Measurements from ENCODE around the gene TMEM125. TPM values are rescaled to one million over a fixed set of nuclear protein-coding genes. Genes with fewer than 3 reads are reported as not detected.

Gene TMEM125
- total and polyA plus RNA-seq, 9 of the 15 experiments (the other 6 are each of a cell fraction or from before 2014, with no cell fraction given): 0.07 to 0.08 TPM; not detected in 7

- no peak for TF ChIP-seq DLX4 (CRISPR knock-in tag; IDR thresholded peaks at IDR 0.05)
- no peak for TF ChIP-seq HDGF (IDR thresholded peaks at IDR 0.05)
- no peak for TF ChIP-seq SNRNP70 (optimal IDR thresholded peaks at IDR 0.05; ENCODE audit: low read depth, low read length)
- TF ChIP-seq NR2C2 (CRISPR knock-in tag; IDR thresholded peaks at IDR 0.05): no peak
- no peak for TF ChIP-seq NR2C2 (tag; IDR thresholded peaks at IDR 0.05)
- TF ChIP-seq XRCC3 (IDR thresholded peaks at IDR 0.05): no peak
- no peak for TF ChIP-seq ZFP1 (CRISPR knock-in tag; IDR thresholded peaks at IDR 0.05)
- no peak for TF ChIP-seq GATAD2A (IDR thresholded peaks at IDR 0.05)
- TF ChIP-seq, protein P1, sequence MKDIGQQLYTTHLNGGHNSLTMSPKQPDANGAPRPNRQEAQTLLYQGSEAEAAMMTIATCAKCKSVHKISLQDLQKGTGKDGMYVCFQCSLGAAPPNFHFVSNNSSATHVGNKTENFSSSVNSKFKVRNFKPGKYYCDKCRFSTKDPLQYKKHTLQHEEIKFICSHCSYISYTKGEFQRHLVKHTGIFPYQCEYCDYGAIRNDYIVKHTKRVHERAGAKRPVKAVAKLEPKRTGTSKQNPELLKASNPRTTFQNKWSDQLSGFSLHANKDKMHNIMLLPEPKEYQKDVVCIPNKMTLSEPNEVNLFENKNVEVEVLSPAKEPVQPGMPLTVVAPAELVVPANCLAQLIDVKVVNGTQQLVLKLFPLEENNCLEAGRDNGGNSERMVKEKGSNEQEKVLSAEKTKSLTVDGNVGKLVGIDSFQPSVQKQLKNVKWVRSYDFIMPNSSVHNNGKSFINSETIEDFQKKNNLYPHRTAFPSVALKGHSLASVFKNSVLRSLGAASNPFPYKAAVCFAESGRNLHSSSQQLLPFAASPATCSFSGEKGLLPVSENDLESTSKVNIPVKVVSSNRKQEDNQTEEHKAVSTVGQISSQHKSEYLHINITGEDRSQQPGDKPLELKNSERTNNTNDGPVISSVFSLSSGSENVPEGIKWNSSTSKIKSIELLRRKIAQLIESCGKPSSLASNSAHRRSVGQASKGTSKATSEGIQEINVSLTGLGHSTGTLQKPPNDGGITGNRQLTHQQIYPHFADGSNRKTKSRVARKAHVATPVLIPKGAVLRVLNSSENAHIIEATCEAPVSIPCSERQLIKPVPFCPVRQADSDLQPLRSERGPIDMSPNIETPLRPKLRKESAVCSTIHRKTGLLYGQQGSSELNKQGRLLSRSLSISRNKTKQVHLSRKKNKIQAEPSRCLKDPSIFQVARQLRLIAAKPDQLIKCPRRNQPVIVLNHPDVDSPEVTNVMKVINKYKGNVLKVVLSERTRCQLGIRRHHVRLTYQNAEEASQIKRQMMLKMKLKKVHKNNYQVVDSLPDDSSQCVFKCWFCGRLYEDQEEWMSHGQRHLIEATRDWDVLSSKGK (CRISPR knock-in tag; IDR thresholded peaks at IDR 0.05): no peak
Observed at GRCh38 chr1:43284065-43284464, 14.3 kb downstream of the TMEM125 start (continued).
